HUES48 (cell line): ENCODE results near the gene NDUFB1.

Experiments used
- H3K27ac ChIP-seq: one replicate; pipeline ENCODE4 v1.7.0; 2013; ENCODE audit warnings: low read depth, low read length, inconsistent platforms
- H3K27me3 ChIP-seq: 2 replicates; pipeline ENCODE4 v1.6.1; 2013; ENCODE audit warnings: mild to moderate bottlenecking, low read length; ENCODE audit not compliant: control insufficient read depth, insufficient read depth
- H3K36me3 ChIP-seq: 2 replicates; pipeline ENCODE4 v1.6.1; 2013; ENCODE audit warnings: low read length; ENCODE audit not compliant: control insufficient read depth, insufficient read depth
- H3K4me1 ChIP-seq: 2 replicates; pipeline ENCODE4 v1.6.1; 2013; ENCODE audit warnings: mild to moderate bottlenecking, low read length; ENCODE audit not compliant: control insufficient read depth, insufficient read depth
- H3K4me3 ChIP-seq: 2 replicates; pipeline ENCODE4 v1.5.1; 2013; ENCODE audit warnings: mild to moderate bottlenecking, low read depth, low read length
- H3K9ac ChIP-seq: 2 replicates; pipeline ENCODE4 v1.6.1; 2013; ENCODE audit warnings: mild to moderate bottlenecking, low read depth, low read length, moderate library complexity
- H3K9me3 ChIP-seq: 2 replicates; pipeline ENCODE4 v1.6.1; 2013; ENCODE audit warnings: low read length; ENCODE audit not compliant: control insufficient read depth, insufficient read depth

The NDUFB1 gene

DNA sequence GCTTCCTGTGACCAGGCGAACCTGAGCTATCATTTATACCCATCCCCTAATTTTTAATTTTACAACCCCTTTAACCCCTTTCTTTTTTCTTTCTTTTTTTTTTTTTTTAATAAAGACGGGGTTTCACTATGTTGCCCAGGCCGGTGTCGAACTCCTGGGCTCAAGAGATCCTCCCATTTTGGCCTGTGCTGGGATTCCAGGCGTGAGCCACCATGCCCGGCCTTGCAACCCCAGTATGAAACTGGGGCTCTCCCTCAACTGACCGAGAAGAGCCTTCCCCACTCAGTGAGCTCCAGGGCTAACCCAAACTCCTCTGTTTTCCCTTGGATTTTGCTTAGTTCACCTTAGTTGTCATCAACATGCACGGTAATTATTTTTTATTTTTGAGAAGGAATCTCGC lies 1.3 kb upstream of the NDUFB1 start:
- H3K4me1 ChIP-seq: no peaks in the 10 kb centered on the region
- peaks cover 58% of the 10 kb centered on the region for H3K36me3 ChIP-seq
- H3K9ac ChIP-seq: peak overlapping the region; percentile 97
- H3K27ac ChIP-seq: peak overlapping the region; percentile 96
- no peaks in the 10 kb centered on the region for H3K9me3 ChIP-seq
- H3K27me3 ChIP-seq: no peaks in the 10 kb centered on the region
- peak overlapping the region; percentile 99 for H3K4me3 ChIP-seq

DNA sequence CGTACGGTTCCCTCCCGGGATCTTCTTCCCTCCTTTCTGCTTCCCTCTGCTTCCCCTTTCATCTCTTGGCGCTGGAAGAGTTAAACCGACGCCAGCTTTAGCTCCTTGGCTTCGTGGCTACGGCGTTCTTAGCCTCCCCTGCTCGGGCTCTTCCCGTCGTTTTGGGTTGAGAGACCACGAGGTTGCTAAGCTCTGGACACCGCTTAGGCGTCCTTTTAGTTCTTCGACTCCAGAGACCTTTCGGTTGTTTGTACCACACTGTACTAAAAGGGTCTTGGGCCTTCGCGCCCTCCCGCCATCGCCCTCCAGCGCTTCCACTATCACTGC lies 808 bp upstream of the NDUFB1 start:
- H3K4me1 ChIP-seq: no peaks in the 10 kb centered on the region
- H3K9ac ChIP-seq: peak overlapping the region; percentile 97
- H3K27me3 ChIP-seq: no peaks in the 10 kb centered on the region
- H3K4me3 ChIP-seq: peak overlapping the region; percentile 99
- H3K9me3 ChIP-seq: no peaks in the 10 kb centered on the region
- H3K36me3 ChIP-seq: peaks cover 58% of the 10 kb centered on the region
- peak overlapping the region; percentile 96 for H3K27ac ChIP-seq

DNA sequence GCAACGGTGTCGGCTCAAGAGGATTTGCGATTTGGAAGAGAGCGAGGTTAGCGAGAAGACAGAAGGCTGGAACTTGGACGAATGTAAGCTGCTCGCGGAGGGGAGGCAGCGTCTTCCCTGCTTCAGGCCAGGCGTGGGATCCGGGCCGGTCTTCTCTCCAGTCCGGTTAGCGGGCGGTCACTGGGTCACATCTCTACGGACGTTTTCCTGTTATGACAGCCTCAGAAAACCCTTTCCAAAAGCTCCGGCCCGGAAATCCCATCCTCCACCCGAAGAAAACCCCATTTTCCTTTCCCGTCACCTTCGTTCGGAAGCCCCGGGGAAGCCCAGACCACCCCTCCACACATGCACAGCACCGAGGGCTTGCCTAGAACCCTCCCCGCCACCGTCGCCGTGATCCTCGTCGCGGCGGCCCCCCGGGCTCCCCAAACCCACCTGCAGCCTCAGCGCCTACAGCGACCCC lies 268 bp downstream of the NDUFB1 start:
- H3K36me3 ChIP-seq: peaks cover 55% of the 10 kb centered on the region
- H3K9me3 ChIP-seq: no peaks in the 10 kb centered on the region
- peak overlapping the region; percentile 99 for H3K4me3 ChIP-seq
- H3K4me1 ChIP-seq: no peaks in the 10 kb centered on the region
- peak overlapping the region; percentile 97 for H3K9ac ChIP-seq
- H3K27me3 ChIP-seq: no peaks in the 10 kb centered on the region
- H3K27ac ChIP-seq: peak overlapping the region; percentile 96

DNA sequence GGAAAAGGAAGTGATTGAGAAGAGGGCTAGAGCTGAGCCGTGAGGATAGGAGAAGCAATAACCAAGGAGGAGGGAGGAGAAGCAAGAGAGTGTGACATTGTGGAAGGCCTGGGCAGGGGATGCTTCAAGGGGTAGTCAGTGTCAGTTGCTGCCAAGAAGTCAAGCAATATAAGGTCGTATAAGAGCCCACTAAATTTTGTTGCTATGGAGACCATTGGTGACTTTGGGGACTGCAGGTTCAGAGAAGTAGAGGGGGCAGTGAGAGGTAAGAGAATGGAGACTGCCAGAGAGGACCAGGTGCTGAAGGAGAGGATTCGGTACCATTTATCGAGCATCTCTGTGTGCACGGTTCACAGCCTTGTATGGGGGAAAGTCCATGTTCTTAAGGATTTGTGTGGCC lies 12.0 kb downstream of the NDUFB1 start:
- no peak overlapping the region for H3K9ac ChIP-seq
- H3K4me3 ChIP-seq: no peak overlapping the region
- H3K27ac ChIP-seq: no peak overlapping the region
- peaks cover 11% of the 10 kb centered on the region for H3K4me1 ChIP-seq
- no peaks in the 10 kb centered on the region for H3K27me3 ChIP-seq
- H3K36me3 ChIP-seq: no peaks in the 10 kb centered on the region
- H3K9me3 ChIP-seq: no peaks in the 10 kb centered on the region

DNA sequence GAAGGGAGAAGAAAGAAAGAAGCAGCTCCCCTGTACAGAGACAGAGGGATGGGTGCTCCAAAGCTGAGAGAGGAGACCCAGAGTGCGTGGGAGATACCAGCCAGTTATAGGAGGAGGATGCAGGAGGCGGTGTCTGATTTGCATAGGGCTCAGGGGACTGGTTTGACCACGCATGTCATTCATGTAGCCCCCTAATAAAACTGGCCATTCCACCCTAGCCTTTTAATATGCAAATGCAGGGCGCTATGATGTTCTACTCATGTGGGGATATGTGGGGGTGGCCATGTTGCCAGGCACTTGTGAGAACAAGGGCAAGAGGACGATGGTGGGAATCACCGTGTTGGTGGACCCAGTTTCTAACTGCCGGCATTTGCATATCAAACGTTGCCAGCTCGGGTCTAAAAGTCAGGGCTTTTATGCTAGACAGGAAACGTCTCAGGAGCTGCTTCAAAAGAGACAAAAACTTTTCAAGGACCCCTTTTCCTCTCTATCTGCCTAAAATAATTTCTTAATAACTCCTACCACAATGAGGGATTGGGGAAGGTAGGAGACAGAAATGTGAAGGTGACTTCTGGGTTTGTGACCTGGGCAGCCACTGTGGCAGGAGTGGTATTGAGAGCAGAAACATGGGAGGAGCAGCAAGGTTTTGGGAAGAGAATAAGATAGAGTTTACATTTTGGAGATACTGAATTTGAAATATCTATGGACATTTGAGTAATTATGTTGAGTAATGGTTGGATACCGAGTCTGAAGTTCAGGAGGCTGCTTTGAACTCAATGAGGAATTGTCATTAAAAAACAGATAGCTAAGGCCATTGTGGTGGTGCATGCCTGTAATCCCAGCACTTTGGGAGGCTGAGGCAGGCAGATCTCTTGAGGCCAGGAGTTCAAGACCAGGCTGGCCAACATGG lies 12.9 kb downstream of the NDUFB1 start:
- Histone ChIP-seq H3K27ac (peak overlapping the region; percentile 75), H3K4me3 (peak overlapping the region; percentile 10; the same call in 1 of the 2 replicates), H3K4me1 (peaks cover 11% of the 10 kb centered on the region), H3K36me3 (no peaks in the 10 kb centered on the region), H3K9ac (no peak overlapping the region), H3K27me3 (no peaks in the 10 kb centered on the region), H3K9me3 (no peaks in the 10 kb centered on the region)

DNA sequence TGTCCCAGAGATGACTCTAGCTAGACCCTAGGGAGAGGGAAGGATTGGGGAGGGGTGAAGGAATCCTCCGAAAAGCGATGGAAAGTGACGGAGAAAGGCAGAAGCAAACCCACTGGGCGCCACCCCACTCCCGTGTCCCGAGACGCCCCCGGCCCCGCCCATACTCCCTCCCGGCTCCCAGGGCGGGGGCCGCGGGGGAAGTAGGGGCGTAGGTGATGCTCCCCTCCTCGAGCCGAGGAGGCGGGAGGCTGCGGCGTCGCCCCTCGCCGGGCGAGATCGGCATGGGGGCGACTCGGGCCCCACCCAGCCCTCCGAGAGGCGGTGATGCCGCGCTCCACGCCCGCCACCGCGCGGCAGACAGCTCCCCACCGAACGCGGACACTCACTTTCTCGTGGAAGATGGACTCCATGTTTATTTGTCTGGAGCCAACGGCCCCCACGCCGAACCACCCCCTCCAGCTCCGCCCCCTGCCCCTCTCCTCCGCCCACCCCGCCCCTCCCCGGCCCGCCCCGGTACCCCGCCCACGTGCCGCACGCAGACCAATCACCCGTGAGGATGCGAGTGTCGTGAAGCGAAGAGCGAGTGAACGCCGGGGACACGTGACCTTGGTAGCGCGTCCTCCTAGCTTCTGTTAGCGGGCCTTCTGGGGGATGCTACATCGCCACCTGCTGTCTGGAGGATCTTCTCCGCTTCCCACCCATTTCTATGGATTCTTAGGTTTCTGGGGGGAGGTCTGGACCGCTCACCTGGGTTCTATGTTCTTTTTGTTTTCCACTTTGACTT lies 15.2 kb downstream of the NDUFB1 start, which contains the start of gene ATXN3:
TSS of gene ATXN3 (minus strand) at position 440 of the 784 bp plus-strand sequence. CDS start at position 410, 30 bp downstream.
- Histone ChIP-seq H3K4me3 (peak within 1 kb of the TSS; percentile 81), H3K9me3 (no peaks in the 10 kb centered on the region), H3K27ac (peak within 1 kb of the TSS; percentile 75), H3K9ac (peak within 1 kb of the TSS; percentile 64), H3K4me1 (peaks cover 14% of the 10 kb centered on the region), H3K36me3 (no peaks in the 10 kb centered on the region), H3K27me3 (no peaks in the 10 kb centered on the region)

DNA sequence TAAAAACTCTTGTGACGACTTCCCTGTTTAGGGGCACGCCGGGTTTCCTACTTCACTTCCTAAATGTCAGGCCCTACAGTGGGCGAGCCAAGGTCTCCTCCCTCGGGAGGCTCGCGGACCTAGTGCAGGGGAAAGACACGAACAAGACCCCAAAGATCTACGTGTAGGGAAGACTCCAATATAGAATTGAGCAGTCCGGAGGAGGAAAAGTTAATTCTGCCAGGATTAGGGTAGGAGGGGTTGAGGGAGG lies 15.7 kb downstream of the NDUFB1 start:
- H3K27me3 ChIP-seq: no peaks in the 10 kb centered on the region
- no peaks in the 10 kb centered on the region for H3K9me3 ChIP-seq
- H3K36me3 ChIP-seq: no peaks in the 10 kb centered on the region
- peak overlapping the region; percentile 81 for H3K4me3 ChIP-seq
- peak overlapping the region; percentile 75 for H3K27ac ChIP-seq
- H3K4me1 ChIP-seq: peaks cover 14% of the 10 kb centered on the region
- H3K9ac ChIP-seq: peak overlapping the region; percentile 64; the same call in 1 of the 2 replicates

DNA sequence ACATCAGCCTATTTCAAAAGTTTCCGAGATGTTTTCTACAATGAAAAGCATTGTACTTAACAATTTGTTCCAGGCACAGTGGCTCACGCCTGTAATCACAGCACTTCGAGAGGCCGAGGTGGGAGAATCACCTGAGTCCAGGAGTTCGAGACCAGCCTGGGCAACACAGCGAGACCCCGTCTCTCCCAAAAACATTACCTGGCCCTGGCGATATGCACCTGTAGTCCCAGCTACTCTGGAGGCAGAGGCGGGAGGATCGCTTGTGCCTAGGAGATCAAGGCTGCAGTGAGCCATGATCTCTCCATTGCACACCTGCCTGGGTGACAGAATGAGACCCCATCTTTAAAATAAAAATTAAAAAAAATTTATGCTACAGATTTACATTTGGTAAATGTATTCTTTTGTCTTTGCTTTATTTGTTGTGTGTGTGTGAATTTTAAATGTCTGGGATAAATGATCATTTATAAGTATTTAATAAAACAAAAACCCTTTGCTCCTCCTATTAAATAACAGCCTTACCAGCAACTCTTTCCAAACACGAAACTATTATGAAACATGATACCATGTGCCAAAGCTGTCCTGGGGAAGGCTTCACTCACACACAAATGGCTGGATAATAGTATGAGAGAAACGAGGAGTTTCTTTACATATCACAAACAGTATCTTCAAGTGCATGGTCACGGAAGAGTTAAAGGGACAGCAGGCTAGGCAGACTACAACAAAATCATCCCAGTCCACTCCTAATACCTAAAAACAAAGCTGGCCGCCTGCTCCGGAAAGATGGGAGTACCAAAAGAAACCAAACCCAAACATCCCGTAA lies 16.2 kb downstream of the NDUFB1 start:
- Histone ChIP-seq H3K27ac (peak overlapping the region; percentile 75), H3K36me3 (no peaks in the 10 kb centered on the region), H3K4me3 (peak overlapping the region; percentile 81), H3K27me3 (no peaks in the 10 kb centered on the region), H3K9me3 (no peaks in the 10 kb centered on the region), H3K4me1 (peaks cover 17% of the 10 kb centered on the region), H3K9ac (no peak overlapping the region)

DNA sequence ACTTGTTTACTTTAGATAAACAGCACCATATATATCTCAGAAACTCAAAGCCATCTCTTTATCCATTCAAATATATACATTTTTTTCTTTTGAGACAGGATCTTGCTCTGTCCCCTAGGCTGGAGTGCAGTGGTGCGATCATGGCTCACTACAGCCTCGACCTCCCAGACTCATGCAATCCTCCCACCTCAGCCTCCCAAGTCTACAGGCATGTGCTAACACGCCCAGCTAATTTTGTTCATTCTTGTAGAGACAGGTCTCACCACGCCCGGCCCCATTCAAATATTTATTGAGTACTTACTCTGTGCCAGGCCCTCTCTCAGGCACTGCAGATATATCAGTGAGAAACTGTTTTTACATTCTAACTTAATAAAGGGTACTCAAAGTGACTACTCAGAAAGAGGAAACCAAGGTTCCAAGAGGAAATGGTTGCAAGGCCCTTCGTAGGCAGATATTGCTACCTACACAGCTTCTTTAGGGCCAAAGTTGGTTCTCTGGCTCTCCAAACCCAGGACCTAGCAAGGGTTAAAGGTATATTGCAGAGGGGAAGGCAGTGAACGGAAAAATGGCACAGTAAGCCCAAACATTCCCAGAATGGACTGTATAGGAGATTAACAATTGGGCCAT lies 18.0 kb downstream of the NDUFB1 start:
- peaks cover 18% of the 10 kb centered on the region for H3K4me1 ChIP-seq
- H3K27me3 ChIP-seq: no peaks in the 10 kb centered on the region
- H3K9ac ChIP-seq: no peak overlapping the region
- H3K27ac ChIP-seq: no peak overlapping the region
- H3K36me3 ChIP-seq: no peaks in the 10 kb centered on the region
- H3K4me3 ChIP-seq: no peak overlapping the region
- no peaks in the 10 kb centered on the region for H3K9me3 ChIP-seq

DNA sequence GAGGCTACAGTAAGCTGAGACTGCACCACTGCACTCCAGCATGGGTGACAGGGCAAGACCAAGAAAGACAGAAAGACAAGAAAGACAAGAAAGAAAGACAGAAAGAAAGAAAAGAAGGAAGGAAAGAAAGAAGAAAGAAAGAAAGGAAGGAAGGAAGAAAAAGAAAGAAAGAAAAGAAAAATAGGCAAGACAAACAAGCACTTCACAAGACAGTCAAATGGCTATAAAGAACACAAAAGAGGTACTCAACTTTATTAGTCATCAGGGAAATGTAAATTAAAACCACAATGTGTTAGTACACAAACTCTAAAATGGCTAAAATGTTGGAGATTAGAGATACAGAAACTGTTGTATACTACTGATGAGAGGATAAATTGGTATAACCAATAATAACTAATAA lies 21.7 kb downstream of the NDUFB1 start:
- Histone ChIP-seq H3K4me1 (peaks cover 13% of the 10 kb centered on the region; the same call in 1 of the 2 replicates), H3K9ac (no peak overlapping the region), H3K27me3 (no peaks in the 10 kb centered on the region), H3K36me3 (peaks cover 14% of the 10 kb centered on the region), H3K9me3 (no peaks in the 10 kb centered on the region), H3K27ac (no peak overlapping the region), H3K4me3 (no peak overlapping the region)
